Fibroblast of skin of right biceps (primary cell): Measurements from ENCODE around the gene DNM1L.
"Not testable (repeated sequence)": the region's sequence is repeated elsewhere in the genome, so short reads cannot be mapped to it uniquely, and the experiment has no call there.

Source experiments
- DNase-seq: peaks from one replicate; pipeline ENCODE4 v3.0.0-alpha.2; 2013

Gene DNM1L

GRCh38 chr12:32698285-32698684 lies 19.2 kb downstream of the DNM1L start:
- no peak for DNase-seq

- DNase-seq = not testable (repeated sequence)
These were observed 20.3 kb downstream of the DNM1L start for GRCh38 chr12:32699437-32699836.

GRCh38 chr12:32702473-32702872 lies 23.4 kb downstream of the DNM1L start:
- DNase-seq = peak; percentile 5

- DNase-seq = no peak
These were observed 23.8 kb downstream of the DNM1L start for GRCh38 chr12:32702946-32703345.

GRCh38 chr12:32705783-32706182 lies 26.7 kb downstream of the DNM1L start:
- no peak for DNase-seq

GRCh38 chr12:32706335-32707024 lies 27.4 kb downstream of the DNM1L start:
- no peak for DNase-seq

GRCh38 chr12:32708926-32709325 lies 29.8 kb downstream of the DNM1L start:
- no peak for DNase-seq

GRCh38 chr12:32714772-32715171 lies 35.7 kb downstream of the DNM1L start:
- DNase-seq = no peak

GRCh38 chr12:32718926-32719325 lies 39.8 kb downstream of the DNM1L start:
- no peak for DNase-seq

GRCh38 chr12:32725308-32725707 lies 46.2 kb downstream of the DNM1L start:
- DNase-seq = not testable (repeated sequence)

GRCh38 chr12:32726286-32726685 lies 47.2 kb downstream of the DNM1L start:
- no peak for DNase-seq

GRCh38 chr12:32727237-32727636 lies 48.1 kb downstream of the DNM1L start:
- DNase-seq = no peak

- DNase-seq = no peak
These were observed 55.9 kb downstream of the DNM1L start for GRCh38 chr12:32734952-32735351.

GRCh38 chr12:32736445-32736844 lies 57.3 kb downstream of the DNM1L start:
- DNase-seq = no peak

GRCh38 chr12:32737715-32738114 lies 58.6 kb downstream of the DNM1L start:
- DNase-seq = no peak

GRCh38 chr12:32739279-32739678 lies 60.2 kb downstream of the DNM1L start:
- DNase-seq = no peak

- no peak for DNase-seq
These were observed 63.0 kb downstream of the DNM1L start for GRCh38 chr12:32742133-32742532.

GRCh38 chr12:32743264-32743663 lies 64.2 kb downstream of the DNM1L start:
- no peak for DNase-seq

GRCh38 chr12:32753605-32754004 lies 74.5 kb downstream of the DNM1L start:
- DNase-seq = no peak

GRCh38 chr12:32754111-32754510 lies 75.0 kb downstream of the DNM1L start:
- DNase-seq = no peak

GRCh38 chr12:32755051-32755653 lies 76.1 kb downstream of the DNM1L start:
- DNase-seq = peak; percentile 77

GRCh38 chr12:32755654-32756475 lies 76.8 kb downstream of the DNM1L start, which contains the start of gene YARS2:
Gene YARS2, minus strand, starts transcription at chr12:32755897. Its CDS starts 23 bp downstream, at chr12:32755874.
- DNase-seq = peak; percentile 98

GRCh38 chr12:32756476-32757066 lies 77.5 kb downstream of the DNM1L start:
- no peak for DNase-seq
